MV-4-11 (cell line): ENCODE data around the gene PCDHA10.
"Not testable (repeated sequence)": the region's sequence is repeated elsewhere in the genome, so short reads cannot be mapped to it uniquely, and the experiment has no call there.

Source experiments
- DNase-seq: peaks from one replicate; lab custom pipeline; 2025; lab: John Stamatoyannopoulos, UW

Gene PCDHA10

DNA sequence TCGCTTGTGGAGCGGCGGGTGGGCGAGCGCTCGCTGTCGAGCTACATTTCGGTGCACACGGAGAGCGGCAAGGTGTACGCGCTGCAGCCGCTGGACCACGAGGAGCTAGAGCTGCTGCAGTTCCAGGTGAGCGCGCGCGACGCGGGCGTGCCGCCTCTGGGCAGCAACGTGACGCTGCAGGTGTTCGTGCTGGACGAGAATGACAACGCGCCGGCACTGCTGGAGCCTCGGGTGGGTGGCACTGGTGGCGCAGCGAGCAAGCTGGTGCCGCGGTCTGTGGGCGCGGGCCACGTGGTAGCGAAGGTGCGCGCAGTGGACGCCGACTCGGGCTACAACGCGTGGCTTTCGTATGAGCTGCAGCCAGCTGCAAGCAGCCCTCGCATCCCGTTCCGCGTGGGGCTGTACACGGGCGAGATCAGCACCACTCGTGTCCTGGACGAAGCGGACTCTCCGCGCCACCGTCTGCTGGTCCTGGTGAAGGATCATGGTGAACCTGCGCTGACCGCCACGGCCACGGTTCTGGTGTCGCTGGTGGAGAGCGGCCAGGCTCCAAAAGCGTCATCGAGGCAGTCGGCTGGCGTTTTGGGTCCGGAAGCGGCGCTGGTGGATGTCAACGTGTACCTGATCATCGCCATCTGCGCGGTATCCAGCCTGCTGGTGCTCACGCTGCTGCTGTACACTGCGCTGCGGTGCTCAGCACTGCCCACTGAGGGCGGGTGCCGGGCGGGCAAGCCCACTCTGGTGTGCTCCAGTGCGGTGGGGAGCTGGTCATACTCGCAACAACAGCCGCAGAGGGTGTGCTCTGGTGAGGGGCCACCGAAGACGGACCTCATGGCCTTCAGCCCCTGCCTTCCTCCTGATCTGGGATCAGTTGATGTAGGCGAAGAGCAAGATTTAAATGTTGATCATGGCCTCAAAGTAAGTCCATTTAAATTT, 12.6 kb upstream of the PCDHA10 start:
- DNase-seq = no peak

DNA sequence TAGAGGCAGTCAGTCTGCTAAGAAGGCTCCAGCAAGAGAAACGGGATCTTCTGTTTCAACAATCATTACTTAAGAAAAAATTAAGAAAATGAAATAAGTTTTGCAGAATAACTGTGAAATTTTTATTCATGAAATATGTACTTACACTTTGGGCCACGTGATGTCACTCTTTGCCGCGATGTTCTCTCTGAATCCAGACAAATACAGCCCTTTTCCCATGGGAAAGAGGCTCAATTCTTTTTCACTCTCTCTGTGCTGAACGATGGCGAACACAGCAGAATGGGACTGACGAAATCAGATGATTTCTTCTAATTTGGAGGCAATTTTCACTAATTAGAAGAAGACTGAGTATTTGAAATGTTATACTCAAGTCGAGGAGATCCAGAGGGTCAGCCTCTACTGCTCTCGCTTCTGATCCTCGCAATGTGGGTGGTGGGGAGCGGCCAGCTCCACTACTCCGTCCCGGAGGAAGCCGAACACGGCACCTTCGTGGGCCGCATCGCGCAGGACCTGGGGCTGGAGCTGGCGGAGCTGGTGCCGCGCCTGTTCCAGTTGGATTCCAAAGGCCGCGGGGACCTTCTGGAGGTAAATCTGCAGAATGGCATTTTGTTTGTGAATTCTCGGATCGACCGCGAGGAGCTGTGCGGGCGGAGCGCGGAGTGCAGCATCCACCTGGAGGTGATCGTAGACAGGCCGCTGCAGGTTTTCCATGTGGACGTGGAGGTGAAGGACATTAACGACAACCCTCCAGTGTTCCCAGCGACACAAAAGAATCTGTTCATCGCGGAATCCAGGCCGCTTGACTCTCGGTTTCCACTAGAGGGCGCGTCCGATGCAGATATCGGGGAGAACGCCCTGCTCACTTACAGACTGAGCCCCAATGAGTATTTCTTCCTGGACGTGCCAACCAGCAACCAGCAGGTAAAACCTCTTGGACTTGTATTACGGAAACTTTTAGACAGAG, 7.3 kb upstream of the PCDHA10 start, which contains the start of gene PCDHA9:
TSS of gene PCDHA9 (plus strand) at position 244 of the 964 bp plus-strand sequence. CDS start at position 358, 114 bp downstream.
- not testable (repeated sequence) for DNase-seq

DNA sequence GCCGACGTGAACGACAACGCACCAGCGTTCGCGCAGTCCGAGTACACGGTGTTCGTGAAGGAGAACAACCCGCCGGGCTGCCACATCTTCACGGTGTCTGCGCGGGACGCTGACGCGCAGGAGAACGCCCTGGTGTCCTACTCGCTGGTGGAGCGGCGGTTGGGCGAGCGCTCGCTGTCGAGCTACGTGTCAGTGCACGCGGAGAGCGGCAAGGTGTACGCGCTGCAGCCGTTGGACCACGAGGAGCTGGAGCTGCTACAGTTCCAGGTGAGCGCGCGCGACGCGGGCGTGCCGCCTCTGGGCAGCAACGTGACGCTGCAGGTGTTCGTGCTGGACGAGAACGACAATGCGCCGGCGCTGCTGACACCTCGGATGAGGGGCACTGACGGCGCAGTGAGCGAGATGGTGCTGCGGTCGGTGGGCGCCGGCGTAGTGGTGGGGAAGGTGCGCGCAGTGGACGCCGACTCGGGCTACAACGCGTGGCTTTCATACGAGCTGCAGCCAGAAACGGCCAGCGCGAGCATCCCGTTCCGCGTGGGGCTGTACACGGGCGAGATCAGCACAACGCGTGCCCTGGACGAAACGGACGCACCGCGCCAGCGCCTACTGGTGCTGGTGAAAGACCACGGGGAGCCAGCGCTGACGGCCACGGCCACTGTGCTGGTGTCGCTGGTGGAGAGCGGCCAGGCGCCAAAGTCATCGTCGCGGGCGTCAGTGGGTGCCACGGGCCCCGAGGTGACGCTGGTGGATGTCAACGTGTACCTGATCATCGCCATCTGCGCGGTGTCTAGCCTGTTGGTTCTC, 5.7 kb upstream of the PCDHA10 start:
- not testable (repeated sequence) for DNase-seq

DNA sequence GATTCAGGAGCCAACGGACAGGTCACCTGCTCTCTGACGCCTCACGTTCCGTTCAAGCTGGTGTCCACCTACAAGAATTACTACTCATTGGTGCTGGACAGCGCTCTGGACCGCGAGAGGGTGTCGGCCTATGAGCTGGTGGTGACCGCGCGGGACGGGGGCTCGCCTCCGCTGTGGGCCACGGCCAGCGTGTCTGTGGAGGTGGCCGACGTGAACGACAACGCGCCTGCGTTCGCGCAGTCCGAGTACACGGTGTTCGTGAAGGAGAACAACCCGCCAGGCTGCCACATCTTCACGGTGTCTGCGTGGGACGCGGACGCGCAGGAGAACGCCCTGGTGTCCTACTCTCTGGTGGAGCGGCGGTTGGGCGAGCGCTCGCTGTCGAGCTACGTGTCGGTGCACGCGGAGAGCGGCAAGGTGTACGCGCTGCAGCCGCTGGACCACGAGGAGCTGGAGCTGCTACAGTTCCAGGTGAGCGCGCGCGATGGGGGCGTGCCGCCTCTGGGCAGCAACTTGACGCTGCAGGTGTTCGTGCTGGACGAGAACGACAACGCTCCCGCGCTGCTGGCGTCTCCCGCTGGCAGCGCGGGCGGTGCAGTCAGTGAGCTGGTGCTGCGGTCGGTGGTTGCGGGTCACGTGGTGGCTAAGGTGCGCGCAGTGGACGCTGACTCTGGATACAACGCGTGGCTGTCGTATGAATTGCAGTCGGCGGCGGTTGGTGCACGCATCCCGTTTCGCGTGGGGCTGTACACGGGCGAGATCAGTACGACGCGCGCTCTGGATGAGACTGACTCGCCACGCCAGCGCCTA, 1.7 kb downstream of the PCDHA10 start:
- DNase-seq = no peak

DNA sequence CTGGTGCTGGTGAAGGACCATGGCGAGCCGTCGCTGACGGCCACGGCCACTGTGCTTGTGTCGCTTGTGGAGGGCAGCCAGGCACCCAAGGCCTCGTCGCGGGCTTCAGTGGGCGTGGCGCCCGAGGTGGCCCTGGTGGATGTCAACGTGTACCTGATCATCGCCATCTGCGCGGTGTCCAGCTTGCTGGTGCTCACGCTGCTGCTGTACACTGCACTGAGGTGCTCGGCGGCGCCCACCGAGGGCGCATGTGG, 2.2 kb downstream of the PCDHA10 start:
- no peak for DNase-seq

DNA sequence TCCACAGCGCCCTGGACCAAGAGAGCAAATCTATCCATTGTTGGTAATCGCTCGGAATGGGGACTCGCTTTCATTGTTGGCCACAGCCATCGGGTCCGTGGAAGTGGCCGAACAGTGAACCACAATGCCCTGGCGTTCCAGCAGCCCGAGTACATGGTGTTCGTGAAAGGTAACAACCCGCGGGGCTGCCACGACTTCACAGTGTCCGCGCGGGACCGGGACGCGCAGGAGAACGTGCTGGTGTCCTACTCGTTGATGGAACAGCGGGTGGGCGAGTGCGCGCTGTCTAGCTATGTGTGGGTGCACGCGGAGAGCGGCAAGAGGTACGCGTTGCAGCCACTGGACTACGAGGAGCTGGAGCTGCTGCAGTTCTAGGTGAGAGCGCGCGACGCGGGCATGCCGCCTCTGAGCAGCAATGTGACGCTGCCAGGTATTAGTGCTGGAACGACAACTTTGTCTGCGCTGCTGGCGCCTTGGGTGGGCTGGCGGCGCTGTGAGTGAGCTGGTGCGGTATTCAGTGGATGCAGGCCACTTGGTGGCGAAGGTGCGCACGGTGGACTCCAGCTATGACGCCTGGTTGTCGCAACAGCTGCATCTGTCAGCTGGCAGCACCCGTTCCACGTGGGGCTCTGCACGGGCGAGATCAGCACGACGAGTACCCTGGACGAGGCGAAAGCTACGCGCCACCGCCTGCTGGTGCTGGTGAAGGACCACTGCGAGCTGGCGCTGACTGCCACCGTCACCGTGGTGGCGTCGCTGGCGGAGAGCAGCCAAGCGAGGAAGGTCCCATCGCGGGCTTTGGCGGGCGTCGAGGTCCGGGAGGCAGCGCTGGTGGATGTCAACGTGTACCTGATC, 7.0 kb downstream of the PCDHA10 start:
- no peak for DNase-seq

DNA sequence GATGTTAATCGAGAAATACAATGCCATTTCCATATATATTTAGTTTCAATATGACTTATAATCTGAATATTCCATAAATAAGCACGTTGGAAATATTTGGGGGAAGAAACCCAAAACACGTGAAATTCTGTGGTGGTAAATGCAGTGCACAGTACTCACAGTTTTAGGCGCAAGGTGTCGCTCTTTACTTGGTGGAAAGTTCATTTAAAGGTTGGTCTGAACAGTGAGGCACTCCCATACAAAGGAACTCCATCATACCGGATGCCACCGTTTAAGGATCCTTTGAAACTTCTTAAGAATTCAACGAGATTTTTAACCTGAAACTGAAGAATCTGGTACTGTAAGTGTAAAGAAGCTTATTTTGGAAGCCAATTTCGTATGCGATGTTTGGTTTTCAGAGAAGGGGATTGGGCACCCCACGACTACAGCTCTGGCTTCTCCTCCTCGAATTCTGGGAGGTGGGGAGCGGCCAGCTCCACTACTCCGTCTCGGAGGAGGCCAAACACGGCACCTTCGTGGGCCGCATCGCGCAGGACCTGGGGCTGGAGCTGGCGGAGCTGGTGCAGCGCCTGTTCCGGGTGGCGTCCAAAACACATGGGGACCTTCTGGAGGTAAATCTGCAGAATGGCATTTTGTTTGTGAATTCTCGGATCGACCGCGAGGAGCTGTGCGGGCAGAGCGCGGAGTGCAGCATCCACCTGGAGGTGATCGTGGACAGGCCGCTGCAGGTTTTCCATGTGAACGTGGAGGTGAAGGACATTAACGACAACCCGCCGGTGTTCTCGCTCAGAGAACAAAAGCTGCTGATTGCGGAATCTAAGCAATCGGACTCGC, 13.2 kb downstream of the PCDHA10 start, which contains the start of gene PCDHA11:
TSS of gene PCDHA11 (plus strand) at position 237 of the 834 bp plus-strand sequence. CDS start at position 384, 147 bp downstream.
- no peak for DNase-seq

DNA sequence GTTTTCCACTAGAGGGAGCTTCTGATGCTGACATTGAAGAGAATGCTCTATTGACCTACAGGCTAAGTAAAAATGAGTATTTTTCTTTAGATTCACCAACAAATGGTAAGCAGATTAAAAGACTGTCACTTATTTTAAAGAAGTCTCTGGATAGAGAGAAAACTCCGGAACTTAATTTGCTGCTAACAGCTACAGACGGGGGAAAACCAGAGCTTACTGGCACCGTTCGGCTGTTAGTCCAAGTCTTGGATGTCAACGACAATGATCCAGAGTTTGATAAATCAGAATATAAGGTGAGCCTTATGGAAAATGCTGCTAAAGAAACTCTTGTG, 13.8 kb downstream of the PCDHA10 start:
- no peak for DNase-seq

DNA sequence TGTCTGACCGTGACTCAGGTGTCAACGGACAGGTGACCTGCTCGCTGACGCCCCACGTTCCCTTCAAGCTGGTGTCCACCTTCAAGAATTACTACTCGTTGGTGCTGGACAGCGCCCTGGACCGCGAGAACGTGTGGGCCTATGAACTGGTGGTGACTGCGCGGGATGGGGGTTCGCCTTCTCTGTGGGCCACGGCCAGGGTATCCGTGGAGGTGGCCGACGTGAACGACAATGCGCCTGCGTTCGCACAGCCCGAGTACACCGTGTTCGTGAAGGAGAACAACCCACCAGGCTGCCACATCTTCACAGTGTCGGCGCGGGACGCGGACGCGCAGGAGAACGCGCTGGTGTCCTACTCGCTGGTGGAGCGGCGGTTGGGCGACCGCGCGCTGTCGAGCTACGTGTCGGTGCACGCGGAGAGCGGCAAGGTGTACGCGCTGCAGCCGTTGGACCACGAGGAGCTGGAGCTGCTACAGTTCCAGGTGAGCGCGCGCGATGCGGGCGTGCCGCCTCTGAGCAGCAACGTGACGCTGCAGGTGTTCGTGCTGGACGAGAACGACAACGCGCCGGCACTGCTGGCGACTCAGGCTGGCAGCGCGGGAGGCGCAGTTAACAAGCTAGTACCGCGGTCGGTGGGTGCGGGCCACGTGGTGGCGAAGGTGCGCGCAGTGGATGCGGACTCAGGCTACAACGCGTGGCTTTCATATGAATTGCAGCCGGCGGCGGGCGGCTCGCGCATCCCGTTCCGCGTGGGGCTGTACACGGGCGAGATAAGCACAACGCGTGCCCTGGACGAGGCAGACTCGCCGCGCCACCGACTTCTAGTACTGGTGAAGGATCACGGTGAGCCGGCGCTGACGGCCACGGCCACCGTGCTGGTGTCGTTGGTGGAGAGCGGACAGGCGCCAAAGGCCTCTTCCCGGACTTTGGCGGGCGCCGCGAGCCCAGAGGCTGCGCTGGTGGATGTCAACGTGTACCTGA, 14.8 kb downstream of the PCDHA10 start:
- DNase-seq = no peak

DNA sequence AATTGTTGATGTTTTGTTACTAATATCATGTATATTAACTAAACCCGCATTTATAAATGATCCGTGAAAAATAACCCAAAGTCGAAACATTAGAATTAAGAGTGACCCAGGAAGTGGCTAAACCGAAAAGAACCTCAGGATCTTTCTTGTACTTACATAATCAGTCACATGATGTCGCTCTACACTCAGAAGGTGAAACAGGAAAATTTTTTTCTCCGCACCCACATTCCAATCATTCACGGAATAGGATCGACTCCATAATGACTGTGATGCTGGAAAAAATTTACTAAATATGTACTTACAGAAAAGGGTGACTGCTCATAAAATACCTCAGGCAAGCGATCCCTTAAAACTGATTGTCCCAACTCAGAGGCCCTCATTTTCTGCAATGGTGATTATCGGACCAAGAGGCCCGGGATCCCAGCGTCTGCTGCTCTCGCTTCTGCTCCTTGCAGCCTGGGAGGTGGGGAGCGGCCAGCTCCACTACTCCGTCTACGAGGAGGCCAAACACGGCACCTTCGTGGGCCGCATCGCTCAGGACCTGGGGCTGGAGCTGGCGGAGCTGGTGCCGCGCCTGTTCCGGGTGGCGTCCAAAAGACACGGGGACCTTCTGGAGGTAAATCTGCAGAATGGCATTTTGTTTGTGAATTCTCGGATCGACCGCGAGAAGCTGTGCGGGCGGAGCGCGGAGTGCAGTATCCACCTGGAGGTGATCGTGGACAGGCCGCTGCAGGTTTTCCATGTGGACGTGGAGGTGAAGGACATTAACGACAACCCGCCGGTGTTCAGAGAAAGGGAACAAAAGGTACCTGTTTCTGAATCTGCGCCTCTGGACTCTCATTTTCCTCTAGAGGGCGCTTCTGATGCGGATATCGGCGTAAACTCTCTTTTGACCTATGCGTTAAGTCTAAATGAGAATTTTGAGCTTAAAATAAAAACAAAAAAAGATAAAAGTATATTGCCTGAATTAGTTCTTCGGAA, 19.7 kb downstream of the PCDHA10 start, which contains the start of gene PCDHA12:
TSS of gene PCDHA12 (plus strand) at position 224 of the 981 bp plus-strand sequence. CDS start at position 389, 165 bp downstream.
- no peak for DNase-seq

DNA sequence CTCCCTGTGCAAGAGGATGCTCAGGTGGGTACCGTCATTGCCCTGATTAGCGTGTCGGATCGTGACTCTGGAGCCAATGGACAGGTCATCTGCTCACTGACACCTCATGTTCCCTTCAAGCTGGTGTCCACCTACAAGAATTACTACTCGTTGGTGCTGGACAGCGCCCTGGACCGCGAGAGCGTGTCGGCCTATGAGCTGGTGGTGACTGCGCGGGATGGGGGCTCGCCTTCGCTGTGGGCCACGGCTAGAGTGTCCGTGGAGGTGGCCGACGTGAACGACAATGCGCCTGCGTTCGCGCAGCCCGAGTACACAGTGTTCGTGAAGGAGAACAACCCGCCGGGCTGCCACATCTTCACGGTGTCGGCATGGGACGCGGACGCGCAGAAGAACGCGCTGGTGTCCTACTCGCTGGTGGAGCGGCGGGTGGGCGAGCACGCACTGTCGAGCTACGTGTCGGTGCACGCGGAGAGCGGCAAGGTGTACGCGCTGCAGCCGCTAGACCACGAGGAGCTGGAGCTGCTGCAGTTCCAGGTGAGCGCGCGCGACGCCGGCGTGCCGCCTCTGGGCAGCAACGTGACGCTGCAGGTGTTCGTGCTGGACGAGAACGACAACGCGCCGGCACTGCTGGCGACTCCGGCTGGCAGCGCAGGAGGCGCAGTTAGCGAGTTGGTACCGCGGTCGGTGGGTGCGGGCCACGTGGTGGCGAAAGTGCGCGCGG, 21.0 kb downstream of the PCDHA10 start:
- DNase-seq = not testable (repeated sequence)

DNA sequence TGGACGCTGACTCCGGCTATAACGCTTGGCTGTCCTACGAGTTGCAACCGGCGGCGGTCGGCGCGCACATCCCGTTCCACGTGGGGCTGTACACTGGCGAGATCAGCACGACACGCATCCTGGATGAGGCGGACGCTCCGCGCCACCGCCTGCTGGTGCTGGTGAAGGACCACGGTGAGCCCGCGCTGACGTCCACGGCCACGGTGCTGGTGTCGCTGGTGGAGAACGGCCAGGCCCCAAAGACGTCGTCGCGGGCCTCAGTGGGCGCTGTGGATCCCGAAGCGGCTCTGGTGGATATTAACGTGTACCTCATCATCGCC, 21.5 kb downstream of the PCDHA10 start:
- no peak for DNase-seq

DNA sequence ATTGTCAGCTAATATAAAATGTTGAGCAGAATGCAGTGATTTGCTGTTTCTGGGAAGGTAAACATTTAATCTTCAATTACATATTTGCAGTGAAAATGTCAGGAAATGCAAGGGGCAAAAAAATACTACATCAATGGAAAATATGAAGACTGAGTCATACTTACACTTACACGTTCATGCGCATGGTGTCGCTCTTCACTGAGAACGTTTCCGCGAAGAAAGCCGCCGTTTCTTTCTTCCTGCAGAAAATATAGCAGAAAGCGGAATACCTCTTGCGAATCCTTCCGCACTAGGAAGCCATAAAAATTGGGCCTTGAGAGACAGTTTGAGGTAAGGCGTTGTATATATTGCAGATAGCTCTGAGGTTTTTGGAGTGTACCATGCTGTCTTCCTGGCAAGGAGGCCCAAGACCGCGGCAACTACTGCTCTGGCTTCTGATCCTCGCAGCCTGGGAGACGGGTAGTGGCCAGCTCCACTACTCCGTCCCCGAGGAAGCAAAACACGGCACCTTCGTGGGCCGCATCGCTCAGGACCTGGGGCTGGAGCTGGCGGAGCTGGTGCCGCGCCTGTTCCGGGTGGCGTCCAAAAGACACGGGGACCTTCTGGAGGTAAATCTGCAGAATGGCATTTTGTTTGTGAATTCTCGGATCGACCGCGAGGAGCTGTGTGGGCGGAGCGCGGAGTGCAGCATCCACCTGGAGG, 26.3 kb downstream of the PCDHA10 start, which contains the start of gene PCDHA13:
TSS of gene PCDHA13 (plus strand) at position 236 of the 702 bp plus-strand sequence. CDS start at position 381, 145 bp downstream.
- DNase-seq = no peak

DNA sequence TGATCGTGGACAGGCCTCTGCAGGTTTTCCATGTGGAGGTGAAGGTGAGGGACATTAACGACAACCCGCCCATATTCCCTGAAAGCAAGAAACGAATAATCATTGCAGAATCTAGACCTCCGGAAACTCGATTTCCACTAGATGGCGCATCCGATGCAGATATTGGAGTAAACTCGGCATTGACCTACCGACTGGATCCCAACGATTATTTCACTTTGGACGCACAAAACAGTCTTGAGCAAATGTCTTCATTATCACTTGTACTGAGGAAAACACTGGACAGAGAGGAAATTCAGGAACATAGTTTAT, 26.8 kb downstream of the PCDHA10 start:
- no peak for DNase-seq

DNA sequence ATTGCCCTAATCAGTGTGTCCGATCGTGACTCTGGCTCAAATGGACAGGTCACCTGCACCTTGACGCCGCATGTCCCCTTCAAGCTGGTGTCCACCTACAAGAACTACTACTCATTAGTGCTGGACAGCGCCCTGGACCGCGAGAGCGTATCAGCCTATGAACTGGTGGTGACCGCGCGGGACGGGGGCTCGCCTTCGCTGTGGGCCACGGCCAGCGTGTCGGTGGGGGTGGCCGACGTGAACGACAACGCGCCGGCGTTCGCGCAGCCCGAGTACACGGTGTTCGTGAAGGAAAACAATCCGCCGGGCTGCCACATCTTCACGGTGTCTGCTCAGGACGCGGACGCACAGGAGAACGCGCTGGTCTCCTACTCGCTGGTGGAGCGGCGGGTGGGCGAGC, 27.7 kb downstream of the PCDHA10 start:
- DNase-seq = no peak
